H1 (cell line): ENCODE data around the gene TOGARAM1. TPM values are rescaled to one million over a fixed set of nuclear protein-coding genes. Genes with fewer than 3 reads are reported as not detected.

Experiments
- CTCF ChIA-PET: fragments of 300-600 bp; sonication (Branson Sonifier 250); formaldehyde crosslinking; loops from one replicate; lab custom pipeline; 2021; ENCODE audit not compliant: partially characterized antibody; lab: Charles Lee
- POLR2A ChIA-PET: fragments of 300-600 bp; sonication (Branson Sonifier 250); formaldehyde crosslinking; loops from one replicate; lab custom pipeline; 2021; ENCODE audit warnings: inconsistent platforms; ENCODE audit not compliant: partially characterized antibody; lab: Charles Lee
- DNase-seq, 2 experiments: peaks; one replicate each; pipeline versions ENCODE4 v3.0.0 to v3.0.0-alpha.2; 2010 to 2022; ENCODE audit warnings: low spot score in 2 of 2, low read depth in 1 of 2, mixed read lengths in 1 of 2
- FAIRE-seq: peaks from 2 replicates; lab custom pipeline; 2011; peaks lifted over from hg19 to GRCh38; lab: Jason Lieb, UNC
- H2AFZ ChIP-seq: 2 replicates; pipeline ENCODE4 v1.8.1; 2012; ENCODE audit warnings: low read length, inconsistent platforms
- H2AK5ac ChIP-seq: 2 replicates; pipeline ENCODE4 v1.6.1; 2013; ENCODE audit warnings: low read depth, low read length
- H2BK120ac ChIP-seq: replicated peaks from 2 replicates; pipeline ENCODE3; 2013; ENCODE audit warnings: low read depth, low read length, inconsistent platforms
- H2BK12ac ChIP-seq: 2 replicates; pipeline ENCODE4 v1.6.1; 2013; ENCODE audit warnings: low read depth, low read length
- H2BK15ac ChIP-seq: 2 replicates; pipeline ENCODE4 v1.6.1; 2013; ENCODE audit warnings: low read length
- H2BK20ac ChIP-seq: 2 replicates; pipeline ENCODE4 v1.6.1; 2013; ENCODE audit warnings: low read length
- H2BK5ac ChIP-seq: 2 replicates; pipeline ENCODE4 v1.6.1; 2013; ENCODE audit warnings: low read depth, low read length
- H3K14ac ChIP-seq: 2 replicates; pipeline ENCODE4 v1.6.1; 2013; ENCODE audit warnings: inconsistent platforms; ENCODE audit not compliant: insufficient read length
- H3K18ac ChIP-seq: 2 replicates; pipeline ENCODE4 v1.6.1; 2013; ENCODE audit warnings: low read length; ENCODE audit errors: extremely low read depth
- H3K23ac ChIP-seq: 2 replicates; pipeline ENCODE4 v1.6.1; 2013; ENCODE audit warnings: inconsistent platforms; ENCODE audit not compliant: insufficient read length
- H3K23me2 ChIP-seq: 2 replicates; pipeline ENCODE4 v1.6.1; 2013; ENCODE audit warnings: low read depth, low read length
- H3K27ac ChIP-seq: 2 replicates; pipeline ENCODE4 v1.6.1; 2011; ENCODE audit warnings: low read depth, low read length, inconsistent platforms
- H3K27me3 ChIP-seq, 4 experiments: replicated peaks in 1 of 4; 1 replicate in 1 of 4; 2 replicates in 3 of 4; pipeline versions ENCODE4 v1.6.1 to v1.8.1; 2011 to 2013; ENCODE audit warnings: low read length in 3 of 4, mild to moderate bottlenecking in 3 of 4, inconsistent platforms in 2 of 4, mixed read lengths in 2 of 4, moderate library complexity in 1 of 4; ENCODE audit not compliant: control insufficient read depth in 3 of 4, insufficient read depth in 3 of 4; ENCODE audit errors: extremely low read depth in 1 of 4
- H3K36me3 ChIP-seq, 4 experiments: 2 replicates each; pipeline versions ENCODE4 v1.6.1 to v1.8.1; 2011 to 2013; ENCODE audit warnings: mild to moderate bottlenecking in 4 of 4, low read length in 3 of 4, moderate library complexity in 2 of 4, control low read depth in 1 of 4, inconsistent platforms in 1 of 4; ENCODE audit not compliant: insufficient read depth in 4 of 4, control insufficient read depth in 2 of 4
- H3K4ac ChIP-seq: replicated peaks from 2 replicates; pipeline ENCODE3; 2013; ENCODE audit warnings: low read length, low read depth, mixed read lengths, inconsistent platforms; ENCODE audit not compliant: insufficient read length
- H3K4me1 ChIP-seq, 4 experiments: replicated peaks in 1 of 4; 1 replicate in 1 of 4; 2 replicates in 3 of 4; pipeline versions ENCODE4 v1.6.1 to v1.8.1; 2011 to 2013; ENCODE audit warnings: low read length in 3 of 4, inconsistent platforms in 2 of 4, mixed read lengths in 1 of 4; ENCODE audit not compliant: insufficient read depth in 4 of 4, control insufficient read depth in 3 of 4
- H3K4me2 ChIP-seq, 2 experiments: 2 replicates each; pipeline versions ENCODE4 v1.6.1 to v1.8.1; 2011 to 2013; ENCODE audit warnings: low read depth in 2 of 2, low read length in 2 of 2, control low read depth in 1 of 2, inconsistent platforms in 1 of 2, mild to moderate bottlenecking in 1 of 2; ENCODE audit not compliant: insufficient read depth in 1 of 2
- H3K4me3 ChIP-seq, 4 experiments: fragments of 200-600, 300-600 bp in 1 of 4; sonication (generic), shearing (Covaris generic), sonication (Bioruptor Twin) in 1 of 4; 2 replicates each; pipeline versions ENCODE4 v1.5.1 to v1.8.1; 2011 to 2016; ENCODE audit warnings: low read length in 4 of 4, low read depth in 3 of 4, control low read depth in 2 of 4, inconsistent platforms in 2 of 4, mild to moderate bottlenecking in 2 of 4, mixed read lengths in 1 of 4, moderate library complexity in 1 of 4; ENCODE audit not compliant: insufficient read depth in 2 of 4; ENCODE audit errors: extremely low read depth in 1 of 4
- H3K56ac ChIP-seq: replicated peaks from 2 replicates; pipeline ENCODE3; 2013; ENCODE audit warnings: low read depth, mild to moderate bottlenecking, mixed read lengths, low read length, inconsistent platforms; ENCODE audit not compliant: insufficient read length
- H3K79me1 ChIP-seq: 2 replicates; pipeline ENCODE4 v1.6.1; 2013; ENCODE audit warnings: low read depth, low read length, control low read depth
- H3K79me2 ChIP-seq, 2 experiments: 2 replicates each; pipeline versions ENCODE4 v1.6.1 to v1.8.1; 2012 to 2013; ENCODE audit warnings: low read length in 2 of 2, mild to moderate bottlenecking in 2 of 2, inconsistent platforms in 1 of 2; ENCODE audit not compliant: insufficient read depth in 2 of 2, control insufficient read depth in 1 of 2
- H3K9ac ChIP-seq, 4 experiments: replicated peaks in 1 of 4; 1 replicate in 1 of 4; 2 replicates in 3 of 4; pipeline versions ENCODE4 v1.6.1 to v1.8.1; 2011 to 2013; ENCODE audit warnings: low read depth in 3 of 4, low read length in 3 of 4, control low read depth in 2 of 4, mild to moderate bottlenecking in 2 of 4, moderate library complexity in 2 of 4, inconsistent platforms in 1 of 4; ENCODE audit errors: extremely low read depth in 1 of 4
- H3K9me3 ChIP-seq, 2 experiments: 2 replicates each; pipeline versions ENCODE4 v1.6.1 to v1.8.1; 2012 to 2013; ENCODE audit warnings: mild to moderate bottlenecking in 2 of 2, moderate library complexity in 2 of 2, control low read depth in 1 of 2, inconsistent platforms in 1 of 2, low read depth in 1 of 2, low read length in 1 of 2, mixed read lengths in 1 of 2; ENCODE audit not compliant: insufficient read depth in 2 of 2
- H4K20me1 ChIP-seq, 2 experiments: replicated peaks in 1 of 2; 2 replicates each; pipeline versions ENCODE3 to v1.8.1; 2011 to 2013; ENCODE audit warnings: inconsistent platforms in 2 of 2, low read length in 2 of 2, mild to moderate bottlenecking in 1 of 2; ENCODE audit not compliant: insufficient read depth in 2 of 2, control insufficient read depth in 1 of 2
- H4K5ac ChIP-seq: 2 replicates; pipeline ENCODE4 v1.6.1; 2013; ENCODE audit warnings: low read length, low read depth, mixed read lengths, inconsistent platforms; ENCODE audit not compliant: insufficient read length
- H4K8ac ChIP-seq: 2 replicates; pipeline ENCODE4 v1.8.0; 2013; ENCODE audit warnings: mild to moderate bottlenecking, moderate library complexity, low read length, inconsistent platforms; ENCODE audit not compliant: insufficient read depth; ENCODE audit errors: extremely low read depth
- H4K91ac ChIP-seq: replicated peaks from 2 replicates; pipeline ENCODE3; 2013; ENCODE audit warnings: low read length, mixed read lengths, inconsistent platforms; ENCODE audit not compliant: insufficient read length
- ASH2L ChIP-seq: fragments of 200-600, 300-600 bp; sonication (generic); IDR thresholded peaks from one replicate; pipeline ENCODE4 v1.7.1; 2017; ENCODE audit warnings: low read length
- CBX5 ChIP-seq: fragments of 300-800, 300-1000 bp; sonication (generic); IDR thresholded peaks from 2 replicates; pipeline ENCODE4 v1.7.1; 2016; ENCODE audit warnings: antibody characterized with exemption, low read length, low read depth
- CREB1 ChIP-seq: IDR thresholded peaks from 2 replicates; pipeline ENCODE4 v1.6.1; 2012; ENCODE audit warnings: inconsistent platforms
- EP300 ChIP-seq, 2 experiments: IDR thresholded peaks; 1 replicate in 1 of 2; 2 replicates in 1 of 2; pipeline ENCODE4 v1.6.1; 2011 to 2012; ENCODE audit warnings: low read depth in 2 of 2, low read length in 2 of 2, mild to moderate bottlenecking in 2 of 2, borderline replicate concordance in 1 of 2, inconsistent platforms in 1 of 2, moderate library complexity in 1 of 2
- GTF2F1 ChIP-seq: IDR thresholded peaks from 2 replicates; pipeline ENCODE4 v1.6.1; 2012; ENCODE audit warnings: low read depth, low read length, improper control_type of control experiment, borderline replicate concordance
- HDAC2 ChIP-seq, 2 experiments: fragments of 300-600 bp in 1 of 2; sonication (generic) in 1 of 2; IDR thresholded peaks; 2 replicates each; pipeline ENCODE4 v1.6.1; 2011 to 2012; ENCODE audit warnings: low read depth in 2 of 2, low read length in 2 of 2, mild to moderate bottlenecking in 2 of 2, moderate library complexity in 2 of 2, borderline replicate concordance in 1 of 2, inconsistent platforms in 1 of 2
- JUND ChIP-seq: IDR thresholded peaks from 2 replicates; pipeline ENCODE4 v1.6.1; 2011; ENCODE audit warnings: mild to moderate bottlenecking, improper control_type of control experiment, low read length
- KDM4A ChIP-seq: IDR thresholded peaks from one replicate; pipeline ENCODE4 v1.7.1; 2012; ENCODE audit warnings: low read depth, mild to moderate bottlenecking, moderate library complexity, low read length, inconsistent platforms; ENCODE audit not compliant: severe bottlenecking
- RNF2 ChIP-seq: fragments of 200-900, 300-1000 bp; sonication (generic); IDR thresholded peaks from 2 replicates; pipeline ENCODE4 v1.7.1; 2016; ENCODE audit warnings: borderline replicate concordance, low read depth, mild to moderate bottlenecking, antibody characterized with exemption, low read length; ENCODE audit not compliant: poor library complexity, severe bottlenecking; ENCODE audit errors: missing control alignments
- SIRT6 ChIP-seq: IDR thresholded peaks from one replicate; pipeline ENCODE4 v1.7.1; 2012; ENCODE audit warnings: low read length, inconsistent platforms
- SIX5 ChIP-seq: IDR thresholded peaks from 2 replicates; pipeline ENCODE4 v1.6.1; 2011; ENCODE audit warnings: mild to moderate bottlenecking, low read depth, low read length
- SP1 ChIP-seq: IDR thresholded peaks from 2 replicates; pipeline ENCODE4 v1.6.1; 2011; ENCODE audit warnings: low read depth, low read length
- SP4 ChIP-seq: IDR thresholded peaks from 2 replicates; pipeline ENCODE4 v1.6.1; 2012; ENCODE audit warnings: low read length, inconsistent platforms
- TAF1 ChIP-seq: IDR thresholded peaks from 2 replicates; pipeline ENCODE4 v1.6.1; 2011; ENCODE audit warnings: mild to moderate bottlenecking, low read depth, low read length
- TCF12 ChIP-seq: IDR thresholded peaks from 2 replicates; pipeline ENCODE4 v1.6.1; 2011; ENCODE audit warnings: low read depth, mild to moderate bottlenecking, low read length
- TEAD4 ChIP-seq: IDR thresholded peaks from 2 replicates; pipeline ENCODE4 v1.6.1; 2012; ENCODE audit warnings: low read depth, low read length, inconsistent platforms, mixed read lengths
- WGBS, 2 experiments: shearing (Covaris generic) in 1 of 2; methylation state at CpG; one replicate each; pipeline versions ENCODE4 v1.1.6 to v1.1.7; 2013 to 2015; ENCODE audit warnings: low lambda C conversion rate in 2 of 2, mixed read lengths in 2 of 2, inconsistent platforms in 1 of 2, low coverage in 1 of 2, missing lambda C conversion rate in 1 of 2; ENCODE audit not compliant: insufficient replicate concordance in 2 of 2, insufficient coverage in 1 of 2, insufficient read length in 1 of 2; ENCODE audit errors: extremely low coverage in 1 of 2, missing lambda C conversion rate in 1 of 2; 5-methylcytosine and 5-hydroxymethylcytosine counted together
- polyA plus RNA-seq, 7 experiments: library from polyadenylated mRNA; depleted of rRNA in 3 of 7; stranded (reverse) in 5 of 7; unstranded in 2 of 7; fragments of >200 nt in 5 of 7; fragments of 200-250 nt in 2 of 7; gene quantifications; 1 replicate in 5 of 7; 2 replicates in 1 of 7; 4 replicates in 1 of 7; pipeline versions ENCODE4 v1.2.1 to v1.2.3, GENCODE V29; 2011 to 2013; ENCODE audit warnings: missing spikeins in 2 of 7, mixed read lengths in 2 of 7
- total RNA-seq: library from RNA; stranded (reverse); fragmentation: NEBNext Ultra II Directional; extraction: Animal tissue kit (Norgen Biotek cat#: 25700); gene quantifications from 2 replicates; pipeline ENCODE4 v1.2.1, GENCODE V29; 2021

The TOGARAM1 gene
- total and polyA plus RNA-seq, 2 of the 8 experiments (the other 6 are each of a cell fraction or from before 2014, with no cell fraction given) = 2.5 to 6.8 TPM

- no peaks in the 10 kb centered on the region; the same call in 1 of the 2 replicates for H3K79me1 ChIP-seq
- no peaks in the 10 kb centered on the region for H3K4me1 ChIP-seq
- no peaks in the 10 kb centered on the region for H3K36me3 ChIP-seq
- no peak overlapping the region for H3K14ac ChIP-seq
- H2BK15ac ChIP-seq = no peak overlapping the region
- no peak overlapping the region for H3K4me3 ChIP-seq
- no peak overlapping the region for H2BK20ac ChIP-seq
- H2AFZ ChIP-seq = no peak overlapping the region
- no peak overlapping the region for H4K91ac ChIP-seq
- ChIA-PET CTCF (no interaction called here), POLR2A (no interaction called here)
- no peak overlapping the region for H3K56ac ChIP-seq
- no peaks in the 10 kb centered on the region for H4K20me1 ChIP-seq
- no peak overlapping the region for H2BK5ac ChIP-seq
- H4K5ac ChIP-seq = no peak overlapping the region
- H2BK12ac ChIP-seq = no peak overlapping the region
- peaks cover 0 to 1% (median 0%) of the 10 kb centered on the region in 4 experiments; a peak in 1 of 7 replicates for H3K27me3 ChIP-seq
- H3K23ac ChIP-seq = no peak overlapping the region
- no peak overlapping the region for H3K9ac ChIP-seq
- no peak overlapping the region for H3K4me2 ChIP-seq
- DNase-seq (no peak), FAIRE-seq (no peak)
- no peaks in the 10 kb centered on the region for H3K23me2 ChIP-seq
- no peak overlapping the region for H2BK120ac ChIP-seq
- H4K8ac ChIP-seq = no peak overlapping the region
- no peak overlapping the region for H3K18ac ChIP-seq
- H3K27ac ChIP-seq = no peak overlapping the region
- H3K79me2 ChIP-seq = peaks cover 0 to 29% of the 10 kb centered on the region in 2 experiments; a peak in 2 of 4 replicates
- no peak overlapping the region for H2AK5ac ChIP-seq
- H3K9me3 ChIP-seq = no peaks in the 10 kb centered on the region
- 79% methylated on average over 3 of the region's 3 CpGs; no CpG with 5 or more reads in 1 of the 2 experiments for WGBS, 2 experiments
- no peak overlapping the region for H3K4ac ChIP-seq
- TF ChIP-seq CREB1 = no peak
- TF ChIP-seq GTF2F1 = no peak
- no peak for TF ChIP-seq KDM4A
- no peak for TF ChIP-seq HDAC2 (IDR thresholded peaks at IDR 0.05; ENCODE audit: borderline replicate concordance in 1 of 2, low read depth in 2 of 2, low read length in 2 of 2)
- no peak for TF ChIP-seq SIX5
- no peak for TF ChIP-seq CBX5
- TF ChIP-seq SIRT6 = no peak
- no peak for TF ChIP-seq SP1
- no peak for TF ChIP-seq RNF2
- TF ChIP-seq TCF12 = no peak
- no peak for TF ChIP-seq TEAD4
- TF ChIP-seq JUND = no peak
- TF ChIP-seq ASH2L = no peak
- no peak for TF ChIP-seq TAF1
- no peak for TF ChIP-seq EP300 (IDR thresholded peaks at IDR 0.05; ENCODE audit: borderline replicate concordance in 1 of 2, low read depth in 2 of 2, low read length in 2 of 2)
- no peak for TF ChIP-seq SP4
These were observed 19.2 kb downstream of the TOGARAM1 start for GRCh38 chr14:44981198-44981597.
